Hippocampal formation (tissue), 2 donors: Measurements from ENCODE around the gene SEMA6C.
A peak's percentile ranks its signal among the peaks of the same experiment; 100 is the strongest.
"Not testable (repeated sequence)": the region's sequence is repeated elsewhere in the genome, so short reads cannot be mapped to it uniquely, and the experiment has no call there.

Experiments
- DNase-seq, 2 donors: peaks; one replicate each; lab custom pipeline; 2025; lab: John Stamatoyannopoulos, UW

The SEMA6C gene

GRCh38 chr1:151146412-151147131, at the start of gene SEMA6C:
Gene SEMA6C, minus strand, starts transcription at chr1:151146631. Its CDS starts 4,010 bp downstream, at chr1:151142621.
- DNase-seq, result peak; percentile 95 to 96

- DNase-seq, result not testable (repeated sequence)
Measured at GRCh38 chr1:151194894-151195594, 48.6 kb upstream of the SEMA6C start.

- DNase-seq, result no peak
Measured at GRCh38 chr1:151193856-151194255, 47.4 kb upstream of the SEMA6C start.

- no peak for DNase-seq
Measured at GRCh38 chr1:151193304-151193703, 46.9 kb upstream of the SEMA6C start.

GRCh38 chr1:151192047-151192446, 45.6 kb upstream of the SEMA6C start:
- no peak for DNase-seq

- peak; percentile 69 to 85 for DNase-seq
Measured at GRCh38 chr1:151189637-151190445, 43.4 kb upstream of the SEMA6C start, which contains the start of gene VPS72. Gene VPS72, minus strand, starts transcription at chr1:151190197. Its CDS starts 76 bp downstream, at chr1:151190121.

GRCh38 chr1:151188667-151189066, 42.2 kb upstream of the SEMA6C start:
- DNase-seq, result not testable (repeated sequence)

- DNase-seq, result no peak
Measured at GRCh38 chr1:151187205-151187604, 40.8 kb upstream of the SEMA6C start.

GRCh38 chr1:151184211-151184610, 37.8 kb upstream of the SEMA6C start:
- DNase-seq, result no peak

- DNase-seq, result no peak
Measured at GRCh38 chr1:151176514-151177045, 30.1 kb upstream of the SEMA6C start.

- DNase-seq, result no peak
Measured at GRCh38 chr1:151175863-151176262, 29.4 kb upstream of the SEMA6C start, which contains the start of gene TMOD4. Gene TMOD4, minus strand, starts transcription at chr1:151175981. Its CDS starts 1,106 bp downstream, at chr1:151174875.

- peak; percentile 50 to 77 for DNase-seq
Measured at GRCh38 chr1:151175041-151175741, 28.8 kb upstream of the SEMA6C start.

GRCh38 chr1:151171190-151171589, 24.8 kb upstream of the SEMA6C start:
- no peak for DNase-seq

- DNase-seq, result no peak
Measured at GRCh38 chr1:151167116-151167515, 20.7 kb upstream of the SEMA6C start.

GRCh38 chr1:151166505-151166956, 20.1 kb upstream of the SEMA6C start:
- no peak for DNase-seq

GRCh38 chr1:151165738-151166504, 19.5 kb upstream of the SEMA6C start, which contains the start of the genes LYSMD1 and SCNM1:
Gene LYSMD1, minus strand, starts transcription at chr1:151165902. Its CDS starts 644 bp downstream, at chr1:151165258.
Gene SCNM1, plus strand, starts transcription at chr1:151166144. Its CDS starts 9 bp downstream, at chr1:151166153.
- DNase-seq, result peak; percentile 97 to 98

- peak; percentile 49 to 52 for DNase-seq
Measured at GRCh38 chr1:151165281-151165737, 18.9 kb upstream of the SEMA6C start.

GRCh38 chr1:151164732-151165280, 18.4 kb upstream of the SEMA6C start:
- no peak for DNase-seq

GRCh38 chr1:151159373-151159772, 12.9 kb upstream of the SEMA6C start:
- no peak for DNase-seq
